Ecto neural progenitor cell (in vitro differentiated cells): ENCODE data around the gene RASSF9.

Experiments used
- DNase-seq: peaks from one replicate; pipeline ENCODE4 v3.0.0-alpha.2; 2018; ENCODE audit warnings: low spot score

RASSF9 gene

GRCh38 chr12:85821206-85821605 lies 15.0 kb downstream of the RASSF9 start:
- no peak for DNase-seq

- DNase-seq = no peak
These were observed 16.1 kb downstream of the RASSF9 start for GRCh38 chr12:85820101-85820500.

GRCh38 chr12:85814741-85815140 lies 21.5 kb downstream of the RASSF9 start:
- DNase-seq = no peak

- no peak for DNase-seq
These were observed 22.1 kb downstream of the RASSF9 start for GRCh38 chr12:85814071-85814470.

- no peak for DNase-seq
These were observed 26.7 kb downstream of the RASSF9 start for GRCh38 chr12:85809500-85809899.

- no peak for DNase-seq
These were observed 28.5 kb downstream of the RASSF9 start for GRCh38 chr12:85807730-85808129.

GRCh38 chr12:85805654-85806053 lies 30.6 kb downstream of the RASSF9 start:
- DNase-seq = no peak

- DNase-seq = no peak
These were observed 31.5 kb downstream of the RASSF9 start for GRCh38 chr12:85804663-85805062.

GRCh38 chr12:85803923-85804322 lies 32.3 kb downstream of the RASSF9 start:
- no peak for DNase-seq

GRCh38 chr12:85803231-85803630 lies 33.0 kb downstream of the RASSF9 start:
- DNase-seq = no peak

GRCh38 chr12:85798122-85798521 lies 38.1 kb downstream of the RASSF9 start:
- DNase-seq = no peak

GRCh38 chr12:85796001-85796400 lies 40.2 kb downstream of the RASSF9 start:
- no peak for DNase-seq

- no peak for DNase-seq
These were observed 41.7 kb downstream of the RASSF9 start for GRCh38 chr12:85794531-85794930.

- no peak for DNase-seq
These were observed 52.0 kb downstream of the RASSF9 start for GRCh38 chr12:85784096-85784720.

GRCh38 chr12:85782711-85783110 lies 53.5 kb downstream of the RASSF9 start:
- no peak for DNase-seq

- no peak for DNase-seq
These were observed 54.4 kb downstream of the RASSF9 start for GRCh38 chr12:85781766-85782165.

GRCh38 chr12:85779768-85780167 lies 56.4 kb downstream of the RASSF9 start:
- DNase-seq = no peak

GRCh38 chr12:85775091-85775490 lies 61.1 kb downstream of the RASSF9 start:
- no peak for DNase-seq

GRCh38 chr12:85765453-85765869 lies 70.7 kb downstream of the RASSF9 start:
- DNase-seq = no peak

GRCh38 chr12:85759623-85760022 lies 76.6 kb downstream of the RASSF9 start:
- DNase-seq = no peak

GRCh38 chr12:85759091-85759490 lies 77.1 kb downstream of the RASSF9 start:
- DNase-seq = no peak

GRCh38 chr12:85755760-85756159 lies 80.4 kb downstream of the RASSF9 start:
- no peak for DNase-seq
